GM18517 (cell line): ENCODE data around the gene KRIT1.
"Not testable (repeated sequence)": the region's sequence is repeated elsewhere in the genome, so short reads cannot be mapped to it uniquely, and the experiment has no call there.

ENCODE experiments used
- ATAC-seq: cut with Tn5 transposase; IDR thresholded peaks from one replicate; pipeline ENCODE4 v1.9.1; 2021; ENCODE audit warnings: mild to moderate bottlenecking, moderate library complexity; ENCODE audit not compliant: unreplicated experiment

KRIT1 gene

GRCh38 chr7:92251181-92251580 is 5.5 kb upstream of the KRIT1 start:
- ATAC-seq, result no peak

GRCh38 chr7:92250603-92251002 is 4.9 kb upstream of the KRIT1 start:
- no peak for ATAC-seq

GRCh38 chr7:92246360-92247101 is 817 bp upstream of the KRIT1 start:
- ATAC-seq, result peak; percentile 37

- peak; percentile 6 for ATAC-seq
These were observed 767 bp downstream of the KRIT1 start for GRCh38 chr7:92244808-92245486.

- ATAC-seq, result no peak
These were observed 2.7 kb downstream of the KRIT1 start for GRCh38 chr7:92242972-92243371.

- no peak for ATAC-seq
These were observed 15.2 kb downstream of the KRIT1 start for GRCh38 chr7:92230547-92230946.

GRCh38 chr7:92228742-92229141 is 17.0 kb downstream of the KRIT1 start:
- ATAC-seq, result no peak

- ATAC-seq, result no peak
These were observed 17.6 kb downstream of the KRIT1 start for GRCh38 chr7:92228100-92228499.

GRCh38 chr7:92226981-92227380 is 18.7 kb downstream of the KRIT1 start:
- ATAC-seq, result no peak

GRCh38 chr7:92221766-92222165 is 23.9 kb downstream of the KRIT1 start:
- ATAC-seq, result no peak

- ATAC-seq, result no peak
These were observed 39.0 kb downstream of the KRIT1 start for GRCh38 chr7:92206672-92207071.

GRCh38 chr7:92205987-92206386 is 39.7 kb downstream of the KRIT1 start:
- no peak for ATAC-seq

GRCh38 chr7:92200791-92201190 is 44.9 kb downstream of the KRIT1 start:
- no peak for ATAC-seq

- no peak for ATAC-seq
These were observed 53.4 kb downstream of the KRIT1 start for GRCh38 chr7:92192326-92192725.

GRCh38 chr7:92189246-92189645 is 56.5 kb downstream of the KRIT1 start:
- not testable (repeated sequence) for ATAC-seq

GRCh38 chr7:92184294-92184693 is 61.4 kb downstream of the KRIT1 start:
- not testable (repeated sequence) for ATAC-seq

GRCh38 chr7:92178928-92179924 is 66.5 kb downstream of the KRIT1 start, which contains the start of gene LRRD1:
LRRD1 (minus strand) TSS chr7:92179142; CDS start chr7:92165202, 13,940 bp downstream.
- peak; percentile 94 for ATAC-seq

- no peak for ATAC-seq
These were observed 68.4 kb downstream of the KRIT1 start for GRCh38 chr7:92177362-92177761.

GRCh38 chr7:92169529-92169928 is 76.2 kb downstream of the KRIT1 start:
- ATAC-seq, result not testable (repeated sequence)

GRCh38 chr7:92161271-92161670 is 84.4 kb downstream of the KRIT1 start:
- no peak for ATAC-seq
